Calu3 (cell line): ENCODE results near the gene C19orf25. TPM values are rescaled to one million over a fixed set of nuclear protein-coding genes. Genes with fewer than 3 reads are reported as not detected.

Experiments used
- BruUV-seq: library from RNA; stranded (reverse); fragments of 400-500 nt; replicated peaks from 2 replicates; lab custom pipeline; 2021; lab: Mats Ljungman, UMichigan
- CTCF ChIA-PET: fragments of 300-600 bp; sonication (Branson Sonifier 250); formaldehyde crosslinking; loops from one replicate; lab custom pipeline; 2022; ENCODE audit warnings: antibody characterized with exemption; lab: Charles Lee
- DNase-seq: peaks from one replicate; pipeline ENCODE4 v3.0.0; 2022
- H3K27ac Mint-ChIP-seq: one replicate; pipeline ENCODE4 v1.8.0; 2022; ENCODE audit warnings: mixed read lengths; ENCODE audit not compliant: unreplicated experiment
- H3K27me3 Mint-ChIP-seq: one replicate; pipeline ENCODE4 v1.8.0; 2022; ENCODE audit warnings: mixed read lengths; ENCODE audit not compliant: unreplicated experiment
- H3K36me3 Mint-ChIP-seq: one replicate; pipeline ENCODE4 v1.8.0; 2022; ENCODE audit warnings: mild to moderate bottlenecking, moderate library complexity, mixed read lengths; ENCODE audit not compliant: insufficient read depth, unreplicated experiment
- H3K4me1 Mint-ChIP-seq: one replicate; pipeline ENCODE4 v1.8.0; 2022; ENCODE audit warnings: mild to moderate bottlenecking, low read depth, mixed read lengths; ENCODE audit not compliant: unreplicated experiment
- H3K4me3 Mint-ChIP-seq: one replicate; pipeline ENCODE4 v1.8.0; 2022; ENCODE audit warnings: mild to moderate bottlenecking, low read depth, moderate library complexity, mixed read lengths; ENCODE audit not compliant: unreplicated experiment
- H3K9me3 Mint-ChIP-seq: one replicate; pipeline ENCODE4 v1.8.0; 2022; ENCODE audit warnings: low read depth, mixed read lengths; ENCODE audit not compliant: unreplicated experiment
- intact Hi-C: fragments of 100-400 bp; cut with micrococcal nuclease; formaldehyde crosslinking; loops from one replicate; pipeline ENCODE4 v1.10.0; 2022; ENCODE audit not compliant: unreplicated experiment
- total RNA-seq: library from RNA; stranded (reverse); gene quantifications from 2 replicates; pipeline ENCODE4 v1.2.3, GENCODE V29; 2022
- TF ChIP-seq, protein P1 (sequence below): fragments of 200-600 bp; IDR thresholded peaks from one replicate; pipeline ENCODE4 v1.8.0; 2022; ENCODE audit warnings: antibody characterized with exemption; ENCODE audit not compliant: unreplicated experiment

Gene C19orf25
- total RNA-seq, 1 experiment from 2014 or later, result 33.7 TPM

DNA sequence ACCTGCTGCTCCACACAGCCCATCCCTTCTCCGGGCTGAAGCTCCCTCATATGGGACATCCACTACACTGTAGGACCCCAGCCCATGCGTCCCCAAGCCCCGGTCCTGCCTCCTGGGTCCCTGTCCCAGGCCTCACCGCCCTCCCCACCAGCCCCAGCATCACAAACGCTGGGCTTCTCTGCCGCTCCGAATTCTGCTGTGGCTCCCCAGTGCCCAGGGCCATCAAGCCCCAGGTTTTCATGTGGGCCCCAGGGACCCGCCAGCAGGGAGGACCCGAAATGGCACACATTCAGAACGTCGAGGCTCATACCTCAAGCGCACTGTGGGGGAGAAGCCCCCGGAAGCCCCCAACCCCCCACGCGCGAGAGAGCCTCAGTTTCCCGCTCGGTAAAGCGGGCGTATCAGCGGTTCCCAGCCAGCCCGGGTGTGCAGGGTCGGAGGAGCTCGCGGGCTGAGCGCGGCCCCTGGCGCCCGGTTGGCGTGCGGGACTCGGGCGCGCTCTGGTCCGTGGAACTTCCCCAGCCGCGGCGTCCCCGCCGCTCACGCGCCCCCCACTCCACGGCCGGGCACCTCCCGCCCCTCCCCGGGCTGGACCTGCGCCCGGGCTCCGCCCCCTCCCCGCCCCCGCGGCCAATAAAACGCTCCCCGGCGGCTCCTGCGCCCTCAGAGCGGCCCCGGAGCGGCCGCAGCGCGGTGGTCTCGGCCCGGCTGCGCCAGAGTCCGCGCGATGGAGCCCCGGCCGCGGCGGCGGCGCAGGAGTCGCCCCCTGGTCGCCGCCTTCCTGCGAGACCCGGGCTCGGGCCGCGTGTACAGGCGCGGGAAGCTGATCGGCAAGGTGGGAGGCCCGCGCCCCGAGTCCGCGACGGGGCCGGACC lies 44.6 kb upstream of the C19orf25 start, which contains the start of gene PLK5:
TSS of gene PLK5 (plus strand) at position 666 of the 875 bp plus-strand sequence. CDS start 2,920 bp downstream, outside the sequence.
- Mint-ChIP-seq H3K4me1 (peaks cover 7% of the 10 kb centered on the region), H3K4me3 (no peak within 1 kb of the TSS), H3K9me3 (no peaks in the 10 kb centered on the region), H3K36me3 (no peaks in the 10 kb centered on the region), H3K27ac (no peak within 1 kb of the TSS), H3K27me3 (peaks cover 44% of the 10 kb centered on the region)
- CTCF ChIA-PET, result no interaction called here
- TF ChIP-seq, protein P1, sequence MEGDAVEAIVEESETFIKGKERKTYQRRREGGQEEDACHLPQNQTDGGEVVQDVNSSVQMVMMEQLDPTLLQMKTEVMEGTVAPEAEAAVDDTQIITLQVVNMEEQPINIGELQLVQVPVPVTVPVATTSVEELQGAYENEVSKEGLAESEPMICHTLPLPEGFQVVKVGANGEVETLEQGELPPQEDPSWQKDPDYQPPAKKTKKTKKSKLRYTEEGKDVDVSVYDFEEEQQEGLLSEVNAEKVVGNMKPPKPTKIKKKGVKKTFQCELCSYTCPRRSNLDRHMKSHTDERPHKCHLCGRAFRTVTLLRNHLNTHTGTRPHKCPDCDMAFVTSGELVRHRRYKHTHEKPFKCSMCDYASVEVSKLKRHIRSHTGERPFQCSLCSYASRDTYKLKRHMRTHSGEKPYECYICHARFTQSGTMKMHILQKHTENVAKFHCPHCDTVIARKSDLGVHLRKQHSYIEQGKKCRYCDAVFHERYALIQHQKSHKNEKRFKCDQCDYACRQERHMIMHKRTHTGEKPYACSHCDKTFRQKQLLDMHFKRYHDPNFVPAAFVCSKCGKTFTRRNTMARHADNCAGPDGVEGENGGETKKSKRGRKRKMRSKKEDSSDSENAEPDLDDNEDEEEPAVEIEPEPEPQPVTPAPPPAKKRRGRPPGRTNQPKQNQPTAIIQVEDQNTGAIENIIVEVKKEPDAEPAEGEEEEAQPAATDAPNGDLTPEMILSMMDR, result no peak
- intact Hi-C loops, result no loop called here
- no TSS peak for BruUV-seq
- no peak for DNase-seq

GRCh38 chr19:1522838-1523237 lies 43.8 kb upstream of the C19orf25 start:
- Mint-ChIP-seq H3K36me3 (no peaks in the 10 kb centered on the region), H3K27me3 (peaks cover 41% of the 10 kb centered on the region), H3K4me1 (peaks cover 7% of the 10 kb centered on the region), H3K27ac (no peak overlapping the region), H3K9me3 (no peaks in the 10 kb centered on the region), H3K4me3 (no peak overlapping the region)
- BruUV-seq, result no TSS peak
- TF ChIP-seq, protein P1, result no peak
- intact Hi-C loops, result no loop called here
- no peak for DNase-seq
- CTCF ChIA-PET, result no interaction called here

- Mint-ChIP-seq H3K4me1 (peaks cover 7% of the 10 kb centered on the region), H3K9me3 (no peaks in the 10 kb centered on the region), H3K4me3 (no peak overlapping the region), H3K36me3 (no peaks in the 10 kb centered on the region), H3K27ac (no peak overlapping the region), H3K27me3 (peaks cover 33% of the 10 kb centered on the region)
- no TSS peak for BruUV-seq
- CTCF ChIA-PET, result interaction anchor here (0.6 kb wide), 1 partner anchor 289 kb away, joined by 5 read pairs; no protein-coding TSS in a partner anchor
- intact Hi-C loops, result no loop called here
- DNase-seq, result no peak
- TF ChIP-seq, protein P1, result no peak
Measured at GRCh38 chr19:1522061-1522460, 43.0 kb upstream of the C19orf25 start.

GRCh38 chr19:1521636-1522035 lies 42.6 kb upstream of the C19orf25 start:
- no peak for DNase-seq
- H3K9me3 Mint-ChIP-seq, result no peaks in the 10 kb centered on the region
- peaks cover 29% of the 10 kb centered on the region for H3K27me3 Mint-ChIP-seq
- H3K36me3 Mint-ChIP-seq, result no peaks in the 10 kb centered on the region
- TF ChIP-seq, protein P1, result no peak
- H3K4me1 Mint-ChIP-seq, result peaks cover 6% of the 10 kb centered on the region
- intact Hi-C loops, result no loop called here
- CTCF ChIA-PET, result interaction anchor here (0.6 kb wide), 1 partner anchor 290 kb away, joined by 5 read pairs; no protein-coding TSS in a partner anchor
- no TSS peak for BruUV-seq
- no peak overlapping the region for H3K4me3 Mint-ChIP-seq
- no peak overlapping the region for H3K27ac Mint-ChIP-seq
